H9 (cell line): ENCODE data around the gene LLCFC1. TPM values are rescaled to one million over a fixed set of nuclear protein-coding genes. Genes with fewer than 3 reads are reported as not detected.

Experiments used
- DNase-seq: peaks from one replicate; pipeline ENCODE4 v3.0.0-alpha.2; 2017
- H2AFZ ChIP-seq: one replicate; pipeline ENCODE4 v1.6.1; 2013; ENCODE audit warnings: mild to moderate bottlenecking, low read length, control low read depth, moderate library complexity
- H2AK5ac ChIP-seq: 2 replicates; pipeline ENCODE4 v1.6.1; 2013; ENCODE audit warnings: low read length, control low read depth, mixed read lengths; ENCODE audit not compliant: insufficient read length
- H2BK120ac ChIP-seq: one replicate; pipeline ENCODE4 v1.6.1; 2013; ENCODE audit warnings: low read depth, mild to moderate bottlenecking, low read length, control low read depth, inconsistent platforms; ENCODE audit not compliant: poor library complexity, severe bottlenecking
- H2BK12ac ChIP-seq: 2 replicates; pipeline ENCODE4 v1.6.1; 2013; ENCODE audit warnings: low read length, control low read depth, mixed read lengths, low read depth; ENCODE audit not compliant: insufficient read length
- H2BK15ac ChIP-seq: 2 replicates; pipeline ENCODE4 v1.6.1; 2013; ENCODE audit warnings: low read depth, low read length, control low read depth
- H2BK20ac ChIP-seq: one replicate; pipeline ENCODE4 v1.6.1; 2013; ENCODE audit warnings: low read depth, mild to moderate bottlenecking, low read length, control low read depth, inconsistent platforms; ENCODE audit not compliant: poor library complexity, severe bottlenecking
- H2BK5ac ChIP-seq: 2 replicates; pipeline ENCODE4 v1.6.1; 2013; ENCODE audit warnings: low read length, control low read depth, mixed read lengths; ENCODE audit not compliant: insufficient read length
- H3K14ac ChIP-seq: 2 replicates; pipeline ENCODE4 v1.6.1; 2013; ENCODE audit warnings: low read length, control low read depth; ENCODE audit not compliant: insufficient read depth
- H3K18ac ChIP-seq: 2 replicates; pipeline ENCODE4 v1.6.1; 2013; ENCODE audit warnings: low read depth, mild to moderate bottlenecking, mixed read lengths, low read length, control low read depth; ENCODE audit not compliant: insufficient read length
- H3K23ac ChIP-seq: 2 replicates; pipeline ENCODE4 v1.6.1; 2013; ENCODE audit warnings: low read length, control low read depth, mixed read lengths, low read depth; ENCODE audit not compliant: insufficient read length
- H3K23me2 ChIP-seq: 2 replicates; pipeline ENCODE4 v1.6.1; 2013; ENCODE audit warnings: low read depth, mild to moderate bottlenecking, mixed read lengths, low read length, control low read depth; ENCODE audit not compliant: insufficient read length, poor library complexity, severe bottlenecking
- H3K27ac ChIP-seq: 2 replicates; pipeline ENCODE4 v1.5.1; 2013; ENCODE audit warnings: low read length, control low read depth, mixed read lengths, low read depth; ENCODE audit not compliant: insufficient read length
- H3K27me3 ChIP-seq: 2 replicates; pipeline ENCODE4 v1.6.1; 2013; ENCODE audit warnings: low read length, control low read depth, inconsistent platforms; ENCODE audit not compliant: insufficient read depth
- H3K4ac ChIP-seq: 2 replicates; pipeline ENCODE4 v1.6.1; 2013; ENCODE audit warnings: low read depth, mild to moderate bottlenecking, control low read depth, inconsistent platforms, low read length, moderate library complexity
- H3K4me1 ChIP-seq: 2 replicates; pipeline ENCODE4 v1.6.1; 2013; ENCODE audit warnings: low read length, control low read depth, inconsistent platforms; ENCODE audit not compliant: insufficient read depth
- H3K4me2 ChIP-seq: 2 replicates; pipeline ENCODE4 v1.6.1; 2013; ENCODE audit warnings: low read length, control low read depth, mixed read lengths; ENCODE audit not compliant: insufficient read length, insufficient read depth
- H3K56ac ChIP-seq: 2 replicates; pipeline ENCODE4 v1.6.1; 2013; ENCODE audit warnings: low read depth, mild to moderate bottlenecking, mixed read lengths, low read length, control low read depth; ENCODE audit not compliant: insufficient read length
- H3K79me1 ChIP-seq: 2 replicates; pipeline ENCODE4 v1.6.1; 2013; ENCODE audit warnings: low read depth, mild to moderate bottlenecking, moderate library complexity, low read length, control low read depth, inconsistent platforms; ENCODE audit not compliant: insufficient read depth, poor library complexity, severe bottlenecking
- H3K79me2 ChIP-seq: 2 replicates; pipeline ENCODE4 v1.6.1; 2013; ENCODE audit warnings: low read length, control low read depth, inconsistent platforms; ENCODE audit not compliant: insufficient read depth
- H3K9ac ChIP-seq: 2 replicates; pipeline ENCODE4 v1.6.1; 2013; ENCODE audit warnings: low read length, control low read depth, mixed read lengths; ENCODE audit not compliant: insufficient read length; ENCODE audit errors: extremely low read depth
- H3K9me3 ChIP-seq: one replicate; pipeline ENCODE4 v1.6.1; 2013; ENCODE audit warnings: low read depth, low read length, inconsistent platforms; ENCODE audit not compliant: control insufficient read depth
- H3T11ph ChIP-seq: one replicate; pipeline ENCODE4 v1.6.1; 2013; ENCODE audit warnings: mild to moderate bottlenecking, low read length, control low read depth, inconsistent platforms
- H4K20me1 ChIP-seq: one replicate; pipeline ENCODE4 v1.6.1; 2013; ENCODE audit not compliant: control insufficient read depth, insufficient read length, insufficient read depth
- H4K5ac ChIP-seq: 2 replicates; pipeline ENCODE4 v1.6.1; 2013; ENCODE audit warnings: low read depth, mild to moderate bottlenecking, mixed read lengths, low read length, control low read depth; ENCODE audit not compliant: insufficient read length
- H4K8ac ChIP-seq: replicated peaks from 2 replicates; pipeline ENCODE4 v1.6.1; 2013; ENCODE audit warnings: low read length, control low read depth, mixed read lengths, low read depth; ENCODE audit not compliant: insufficient read length
- H4K91ac ChIP-seq: 2 replicates; pipeline ENCODE4 v1.6.1; 2013; ENCODE audit warnings: low read depth, mild to moderate bottlenecking, moderate library complexity, mixed read lengths, low read length, control low read depth; ENCODE audit not compliant: insufficient read length
- H3K27ac Mint-ChIP-seq, 3 experiments: 2 replicates in 2 of 3; 3 replicates in 1 of 3; pipeline ENCODE4 v1.8.0; 2020 to 2021; ENCODE audit warnings: mixed read lengths in 3 of 3, mild to moderate bottlenecking in 1 of 3, moderate library complexity in 1 of 3
- H3K27me3 Mint-ChIP-seq: 2 replicates; pipeline ENCODE4 v1.8.0; 2021; ENCODE audit warnings: low read depth, mild to moderate bottlenecking, moderate library complexity, mixed read lengths
- H3K36me3 Mint-ChIP-seq, 3 experiments: 2 replicates in 2 of 3; 3 replicates in 1 of 3; pipeline ENCODE4 v1.8.0; 2020 to 2021; ENCODE audit warnings: low read depth in 3 of 3, mixed read lengths in 3 of 3; ENCODE audit not compliant: insufficient read depth in 1 of 3
- H3K4me1 Mint-ChIP-seq, 2 experiments: 2 replicates each; pipeline ENCODE4 v1.8.0; 2020; ENCODE audit warnings: mixed read lengths in 2 of 2
- H3K4me3 Mint-ChIP-seq, 2 experiments: 2 replicates in 1 of 2; 3 replicates in 1 of 2; pipeline ENCODE4 v1.8.0; 2020 to 2021; ENCODE audit warnings: mild to moderate bottlenecking in 2 of 2, mixed read lengths in 2 of 2, moderate library complexity in 1 of 2
- H3K9me3 Mint-ChIP-seq, 2 experiments: 2 replicates in 1 of 2; 3 replicates in 1 of 2; pipeline ENCODE4 v1.8.0; 2020; ENCODE audit warnings: mild to moderate bottlenecking in 2 of 2, mixed read lengths in 2 of 2, moderate library complexity in 1 of 2
- CTCF ChIP-seq: fragments of 200-600 bp; sonication (generic); conservative IDR thresholded peaks from 3 replicates; pipeline ENCODE4 v1.8.0; 2021; ENCODE audit warnings: antibody characterized with exemption, mild to moderate bottlenecking
- WGBS: extraction: QIAGEN DNeasy Blood & Tissue Kit; methylation state at CpG from one replicate; pipeline ENCODE4 v1.1.7; 2013; ENCODE audit warnings: missing lambda C conversion rate, low lambda C conversion rate, mixed read lengths; ENCODE audit not compliant: insufficient read length; ENCODE audit errors: extremely low coverage; 5-methylcytosine and 5-hydroxymethylcytosine counted together
- total RNA-seq: library from RNA; stranded (reverse); gene quantifications from 2 replicates; pipeline ENCODE4 v1.2.1, GENCODE V29; 2021

LLCFC1 gene
- total RNA-seq, 1 experiment from 2014 or later: not detected

- H3K14ac ChIP-seq: no peak overlapping the region
- no peak overlapping the region for H3K23ac ChIP-seq
- H4K5ac ChIP-seq: no peak overlapping the region
- H3K18ac ChIP-seq: no peak overlapping the region
- TF ChIP-seq CTCF: no peak
- no peak for DNase-seq
- H2BK15ac ChIP-seq: no peak overlapping the region
- H2BK12ac ChIP-seq: no peak overlapping the region
- H3K36me3 Mint-ChIP-seq: no peaks in the 10 kb centered on the region; a peak in 1 of 7 replicates
- H3K4me2 ChIP-seq: no peak overlapping the region
- H3K27me3 ChIP-seq: no peaks in the 10 kb centered on the region
- peaks cover 3% of the 10 kb centered on the region; the same call in 1 of the 2 replicates for H3K4me1 ChIP-seq
- no peak overlapping the region for H2BK120ac ChIP-seq
- no peaks in the 10 kb centered on the region for H3K9me3 ChIP-seq
- no peaks in the 10 kb centered on the region for H3K9me3 Mint-ChIP-seq
- H4K20me1 ChIP-seq: no peaks in the 10 kb centered on the region
- H3K4me1 Mint-ChIP-seq: peaks cover 11 to 16% of the 10 kb centered on the region in 2 experiments
- no peak overlapping the region for H4K8ac ChIP-seq
- H3T11ph ChIP-seq: no peak overlapping the region
- peak overlapping the region in 1 of 3 experiments; percentile 17; a peak in 1 of 7 replicates for H3K27ac Mint-ChIP-seq
- no peaks in the 10 kb centered on the region; the same call in 1 of the 2 replicates for H3K27me3 Mint-ChIP-seq
- H3K79me2 ChIP-seq: no peaks in the 10 kb centered on the region
- H3K4me3 Mint-ChIP-seq: no peak overlapping the region
- no peak overlapping the region for H3K27ac ChIP-seq
- no peaks in the 10 kb centered on the region for H3K23me2 ChIP-seq
- H2AK5ac ChIP-seq: no peak overlapping the region
- WGBS: no CpG with 5 or more reads among the region's 12 CpGs
- H2BK20ac ChIP-seq: no peak overlapping the region
- no peak overlapping the region for H4K91ac ChIP-seq
- no peak overlapping the region for H3K4ac ChIP-seq
- no peak overlapping the region for H3K9ac ChIP-seq
- no peak overlapping the region for H2AFZ ChIP-seq
- H2BK5ac ChIP-seq: no peak overlapping the region
- H3K79me1 ChIP-seq: no peaks in the 10 kb centered on the region
- H3K56ac ChIP-seq: no peak overlapping the region
These were observed 3.2 kb upstream of the LLCFC1 start for GRCh38 chr7:142935941-142936565.
